ENCODE measurements around the gene NRP1. TPM values are rescaled to one million over a fixed set of nuclear protein-coding genes. Genes with fewer than 3 reads are reported as not detected.

NRP1 gene
- total RNA-seq, 4 donors from 2014 or later: 40.4 to 123 (median 58.3) TPM

- no peak for DNase-seq
- intact Hi-C loops (cut with DNase I): no loop called here
- no peak for TF ChIP-seq CTCF (IDR thresholded peaks at IDR 0.05)
- no peak for TF ChIP-seq POLR2A (IDR thresholded peaks at IDR 0.05)
Measured at GRCh38 chr10:33236916-33237315, 97.6 kb downstream of the NRP1 start.

DNA sequence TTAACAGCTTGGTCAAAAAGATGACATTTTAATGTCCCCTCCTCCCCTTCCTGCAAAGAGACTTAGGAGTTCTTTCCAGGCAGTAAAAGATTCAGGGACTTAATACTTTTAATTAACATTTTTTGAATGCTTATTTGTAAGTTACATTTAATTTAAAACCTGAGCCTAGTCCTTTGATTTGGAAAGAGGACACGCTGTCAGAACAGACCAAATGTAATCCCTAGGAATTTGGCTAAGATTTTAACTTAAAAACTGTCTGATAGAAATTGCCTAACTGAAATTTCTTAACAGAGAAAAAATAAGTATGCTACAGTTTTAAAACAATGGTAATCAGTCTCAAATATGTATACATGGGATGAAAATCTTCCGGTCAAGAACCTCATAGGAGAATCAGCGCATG lies 98.5 kb downstream of the NRP1 start:
- Histone ChIP-seq H3K27ac (no peak overlapping the region), H3K27me3 (no peaks in the 10 kb centered on the region), H3K9me3 (no peaks in the 10 kb centered on the region), H3K4me3 (replicated peaks in 1 of 3) (no peak overlapping the region), H3K4me1 (peaks cover 33 to 37% of the 10 kb centered on the region in 2 donors), H3K36me3 (no peaks in the 10 kb centered on the region)
- WGBS, 2 donors: 92 to 93% methylated on average over 3 of the region's 3 CpGs
- no peak for DNase-seq
- intact Hi-C loops (cut with DNase I): no loop called here
- no peak for TF ChIP-seq POLR2A (IDR thresholded peaks at IDR 0.05)

More at GRCh38 chr10:33236916-33237315, 97.6 kb downstream of the NRP1 start:
- Histone ChIP-seq H3K27ac (no peak overlapping the region), H3K4me1 (peaks cover 33 to 37% of the 10 kb centered on the region in 2 donors), H3K27me3 (no peaks in the 10 kb centered on the region), H3K9me3 (no peaks in the 10 kb centered on the region), H3K36me3 (no peaks in the 10 kb centered on the region), H3K4me3 (replicated peaks in 1 of 3) (no peak overlapping the region)
- WGBS, 2 donors: 87 to 93% methylated on average over 6 of the region's 6 CpGs

GRCh38 chr10:33235251-33235884 lies 99.1 kb downstream of the NRP1 start:
- Histone ChIP-seq H3K9me3 (no peaks in the 10 kb centered on the region), H3K27ac (peak overlapping the region; percentile 46 to 78 (median 67)), H3K36me3 (no peaks in the 10 kb centered on the region), H3K4me1 (peaks cover 27 to 32% of the 10 kb centered on the region in 2 donors), H3K27me3 (no peaks in the 10 kb centered on the region), H3K4me3 (replicated peaks in 1 of 3) (no peak overlapping the region)
- peak in 1 of 2 donors; percentile 7 for DNase-seq
- intact Hi-C loops (cut with DNase I): no loop called here
- WGBS, 2 donors: 78 to 80% methylated on average over 8 of the region's 8 CpGs
- TF ChIP-seq CTCF (IDR thresholded peaks at IDR 0.05): no peak
- TF ChIP-seq POLR2A (IDR thresholded peaks at IDR 0.05): no peak

DNA sequence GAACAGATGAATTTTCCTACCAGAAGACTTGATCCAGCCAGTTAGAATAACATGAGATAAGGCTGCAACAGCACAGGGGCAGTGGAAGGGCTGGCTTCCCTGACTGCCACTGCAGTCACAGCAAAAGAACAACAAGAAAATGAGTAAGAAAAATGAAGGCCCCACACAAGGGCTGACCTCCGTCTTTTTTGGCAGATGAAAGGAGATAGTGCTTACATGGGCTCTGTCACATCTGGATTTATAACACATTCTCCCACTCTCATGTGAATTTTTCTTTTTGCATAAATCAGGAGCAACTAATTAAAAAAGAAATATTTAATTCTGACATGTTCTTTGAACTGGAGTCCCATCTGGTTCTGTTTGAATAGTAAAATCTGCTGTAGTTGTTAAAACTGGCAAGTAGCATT lies 99.6 kb downstream of the NRP1 start:
- TF ChIP-seq CTCF (IDR thresholded peaks at IDR 0.05): no peak
- TF ChIP-seq POLR2A (IDR thresholded peaks at IDR 0.05): no peak
- DNase-seq: peak; percentile 62 to 71
- 19% methylated on average over 1 of the region's 1 CpG for WGBS, 2 donors
- Histone ChIP-seq H3K4me1 (peaks cover 26 to 31% of the 10 kb centered on the region in 2 donors), H3K4me3 (replicated peaks in 1 of 3) (no peak overlapping the region), H3K36me3 (no peaks in the 10 kb centered on the region), H3K9me3 (no peaks in the 10 kb centered on the region), H3K27ac (peak overlapping the region; percentile 46 to 78 (median 67)), H3K27me3 (no peaks in the 10 kb centered on the region)
- intact Hi-C loops (cut with DNase I): no loop called here

DNA sequence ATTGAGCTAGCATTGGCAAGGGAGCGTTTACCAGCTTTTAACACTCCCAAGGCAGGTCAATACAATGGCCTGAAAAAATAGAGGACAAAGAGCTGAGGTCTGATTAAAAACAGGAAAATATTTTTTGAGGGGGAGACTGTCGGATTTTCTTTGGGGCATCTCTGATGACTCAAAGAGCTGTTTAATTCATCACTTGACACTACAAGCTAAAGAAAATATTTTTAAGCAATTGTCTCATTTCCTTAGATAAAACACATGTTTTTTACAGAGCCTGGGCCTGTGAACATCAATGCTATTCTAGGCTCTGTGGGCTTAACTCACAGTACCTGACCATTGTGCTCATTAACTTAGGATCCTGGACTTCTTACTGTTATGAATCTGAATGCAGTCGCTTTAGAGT lies 100.8 kb downstream of the NRP1 start:
- Histone ChIP-seq H3K36me3 (no peaks in the 10 kb centered on the region), H3K9me3 (no peaks in the 10 kb centered on the region), H3K27ac (peak overlapping the region; percentile 6 to 78 (median 67)), H3K4me1 (peaks cover 34 to 40% of the 10 kb centered on the region in 2 donors), H3K27me3 (no peaks in the 10 kb centered on the region), H3K4me3 (replicated peaks in 1 of 3) (no peak overlapping the region)
- DNase-seq: no peak
- intact Hi-C loops (cut with DNase I): no loop called here
- 78 to 86% methylated on average over 3 of the region's 3 CpGs for WGBS, 2 donors
- no peak for TF ChIP-seq CTCF (IDR thresholded peaks at IDR 0.05)
- no peak for TF ChIP-seq POLR2A (IDR thresholded peaks at IDR 0.05)
